Stomach (tissue), 9 donors: Measurements from ENCODE around the gene ABTB2. TPM values are rescaled to one million over a fixed set of nuclear protein-coding genes. Genes with fewer than 3 reads are reported as not detected.

ENCODE experiments used
- DNase-seq, 2 donors: peaks; one replicate each; pipeline versions ENCODE4 v3.0.0 to v3.0.0-alpha.2; 2013 to 2019
- H3K27ac ChIP-seq, 5 donors: fragments of 200-600 bp in 4 of 5; sonication (generic) in 4 of 5; one replicate each; pipeline ENCODE4 v1.5.1; 2013 to 2019; ENCODE audit warnings: mild to moderate bottlenecking in 1 of 5, moderate library complexity in 1 of 5
- H3K27me3 ChIP-seq, 3 donors: fragments of 200-600 bp; sonication (generic); one replicate each; pipeline ENCODE4 v1.5.1; 2017 to 2019; ENCODE audit warnings: mixed run types in 1 of 3
- H3K36me3 ChIP-seq, 4 donors: fragments of 200-600 bp; sonication (generic); 1 replicate in 3 of 4; 2 replicates in 1 of 4; pipeline ENCODE4 v1.5.1; 2016 to 2019
- H3K4me1 ChIP-seq, 4 donors: fragments of 200-600 bp; sonication (generic); one replicate each; pipeline ENCODE4 v1.5.1; 2016 to 2019
- H3K4me3 ChIP-seq, 4 donors: fragments of 200-600 bp; sonication (generic) in 3 of 4; one replicate each; pipeline ENCODE4 v1.5.1; 2016 to 2019; ENCODE audit warnings: mild to moderate bottlenecking in 1 of 4
- H3K9me3 ChIP-seq, 4 donors: fragments of 200-600 bp; sonication (generic); one replicate each; pipeline ENCODE4 v1.5.1; 2016 to 2019
- EP300 ChIP-seq: sonication (generic); formaldehyde crosslinking; IDR thresholded peaks from one replicate; pipeline ENCODE4 v1.6.1; 2017; ENCODE audit warnings: antibody characterized with exemption
- POLR2A ChIP-seq, 4 donors: fragments of 450-650 bp; IDR thresholded peaks; one replicate each; pipeline ENCODE4 v1.6.1; 2016; ENCODE audit warnings: antibody characterized with exemption in 4 of 4, control low read depth in 2 of 4, mild to moderate bottlenecking in 1 of 4, moderate library complexity in 1 of 4
- POLR2AphosphoS5 ChIP-seq, 3 donors: sonication (generic); formaldehyde crosslinking; IDR thresholded peaks; one replicate each; pipeline ENCODE4 v1.6.1; 2016; ENCODE audit warnings: antibody characterized with exemption in 3 of 3
- WGBS, 5 donors: extraction: QIAGEN DNeasy Blood & Tissue Kit in 3 of 5; methylation state at CpG; one replicate each; pipeline versions ENCODE4 v1.1.5 to v1.1.7; 2013 to 2018; 5-methylcytosine and 5-hydroxymethylcytosine counted together
- intact Hi-C: fragments of 100-400 bp; cut with DNase I; formaldehyde crosslinking; loops from one replicate; pipeline ENCODE4 v1.15.1; 2023; ENCODE audit warnings: low total_unique reads
- polyA plus RNA-seq, 3 donors: library from polyadenylated mRNA; stranded (reverse); fragments of 200-250 nt; gene quantifications; one replicate each; pipeline ENCODE4 v1.2.3, GENCODE V29; 2013
- total RNA-seq, 5 donors: library from RNA; depleted of rRNA; stranded (reverse); fragments of >200 nt; gene quantifications; one replicate each; pipeline versions ENCODE4 v1.1.0 to v1.2.3, GENCODE V29; 2014 to 2016
- TF ChIP-seq, protein P1 (sequence below), 7 experiments: fragments of 450-650 bp in 4 of 7; fragments of 200-600 bp in 3 of 7; sonication (generic) in 3 of 7; IDR thresholded peaks; one replicate each; pipeline ENCODE4 v1.5.1; 2016 to 2019; ENCODE audit warnings: antibody characterized with exemption in 7 of 7, control low read depth in 2 of 7, mild to moderate bottlenecking in 1 of 7
- donor health status: healthy with polysubstance abuse.
- donor health status: Bipolar disorder and iron deficiency.
- donor health status: healthy.

The ABTB2 gene
- total and polyA plus RNA-seq, 8 donors, result 0.58 to 12.7 (median 2.2) TPM

DNA sequence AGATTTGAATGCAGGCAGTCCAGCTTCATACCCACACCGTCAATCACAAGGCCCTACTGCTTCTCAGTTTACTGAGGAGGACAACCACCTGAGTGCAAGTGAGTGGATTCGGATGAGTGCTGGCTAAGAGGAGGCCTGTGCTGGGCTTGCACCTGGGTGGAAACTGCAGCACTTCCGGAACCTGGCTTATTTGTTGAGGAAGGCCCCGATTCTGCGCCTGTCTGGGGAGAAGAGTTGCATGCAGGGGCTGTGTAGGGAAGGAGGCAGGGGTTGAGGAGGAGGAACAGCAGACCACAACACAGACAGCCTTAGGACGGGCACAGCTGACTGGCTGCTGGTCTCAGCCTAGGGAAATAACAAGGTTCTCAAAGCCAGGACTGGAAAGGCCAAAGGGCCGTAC is 20.8 kb downstream of the ABTB2 start:
- no peaks in the 10 kb centered on the region for H3K36me3 ChIP-seq
- intact Hi-C loops, result no loop called here
- no peak for DNase-seq
- no peak overlapping the region for H3K4me3 ChIP-seq
- H3K9me3 ChIP-seq, result no peaks in the 10 kb centered on the region
- H3K27me3 ChIP-seq, result no peaks in the 10 kb centered on the region
- H3K4me1 ChIP-seq, result peaks cover 0 to 17% (median 8%) of the 10 kb centered on the region in 4 donors
- WGBS, 5 donors, result 87 to 95% (median 92%) methylated on average over 7 of the region's 7 CpGs
- H3K27ac ChIP-seq, result no peak overlapping the region
- TF ChIP-seq, protein P1, sequence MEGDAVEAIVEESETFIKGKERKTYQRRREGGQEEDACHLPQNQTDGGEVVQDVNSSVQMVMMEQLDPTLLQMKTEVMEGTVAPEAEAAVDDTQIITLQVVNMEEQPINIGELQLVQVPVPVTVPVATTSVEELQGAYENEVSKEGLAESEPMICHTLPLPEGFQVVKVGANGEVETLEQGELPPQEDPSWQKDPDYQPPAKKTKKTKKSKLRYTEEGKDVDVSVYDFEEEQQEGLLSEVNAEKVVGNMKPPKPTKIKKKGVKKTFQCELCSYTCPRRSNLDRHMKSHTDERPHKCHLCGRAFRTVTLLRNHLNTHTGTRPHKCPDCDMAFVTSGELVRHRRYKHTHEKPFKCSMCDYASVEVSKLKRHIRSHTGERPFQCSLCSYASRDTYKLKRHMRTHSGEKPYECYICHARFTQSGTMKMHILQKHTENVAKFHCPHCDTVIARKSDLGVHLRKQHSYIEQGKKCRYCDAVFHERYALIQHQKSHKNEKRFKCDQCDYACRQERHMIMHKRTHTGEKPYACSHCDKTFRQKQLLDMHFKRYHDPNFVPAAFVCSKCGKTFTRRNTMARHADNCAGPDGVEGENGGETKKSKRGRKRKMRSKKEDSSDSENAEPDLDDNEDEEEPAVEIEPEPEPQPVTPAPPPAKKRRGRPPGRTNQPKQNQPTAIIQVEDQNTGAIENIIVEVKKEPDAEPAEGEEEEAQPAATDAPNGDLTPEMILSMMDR (IDR thresholded peaks at IDR 0.05), result no peak
- TF ChIP-seq EP300 (no peak), POLR2AphosphoS5 (IDR thresholded peaks at IDR 0.05) (no peak), POLR2A (IDR thresholded peaks at IDR 0.05) (no peak)

DNA sequence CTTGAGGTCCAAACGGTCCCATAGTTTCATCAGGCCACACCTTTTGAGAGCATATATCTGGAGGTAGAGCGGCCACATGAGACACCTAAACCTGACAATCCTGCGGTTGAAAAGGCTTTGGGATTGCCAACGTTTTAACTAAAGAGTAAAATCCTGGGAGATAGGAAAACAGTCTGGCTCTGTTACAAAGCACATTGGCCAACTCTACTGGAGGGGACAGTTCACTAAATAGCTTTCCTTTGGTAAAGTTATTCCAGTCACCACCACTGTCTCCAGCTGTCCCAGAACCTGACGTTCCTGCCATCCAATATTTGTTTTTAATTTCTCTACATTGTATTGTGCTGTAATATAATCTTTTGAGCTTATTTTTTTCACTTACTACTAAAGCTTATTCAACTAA is 22.0 kb downstream of the ABTB2 start:
- no peaks in the 10 kb centered on the region for H3K36me3 ChIP-seq
- TF ChIP-seq POLR2A (IDR thresholded peaks at IDR 0.05) (no peak), POLR2AphosphoS5 (IDR thresholded peaks at IDR 0.05) (no peak), EP300 (no peak)
- TF ChIP-seq, protein P1 (IDR thresholded peaks at IDR 0.05), result no peak
- H3K4me1 ChIP-seq, result peaks cover 0 to 22% (median 5%) of the 10 kb centered on the region in 4 donors
- no peak for DNase-seq
- H3K9me3 ChIP-seq, result no peaks in the 10 kb centered on the region
- no peak overlapping the region for H3K27ac ChIP-seq
- H3K27me3 ChIP-seq, result no peaks in the 10 kb centered on the region
- H3K4me3 ChIP-seq, result no peak overlapping the region
- intact Hi-C loops, result no loop called here
- 59 to 66% (median 62%) methylated on average over 5 of the region's 5 CpGs for WGBS, 5 donors

- H3K4me3 ChIP-seq, result no peak overlapping the region
- no peak overlapping the region for H3K27ac ChIP-seq
- no peaks in the 10 kb centered on the region for H3K9me3 ChIP-seq
- DNase-seq, result no peak
- H3K27me3 ChIP-seq, result no peaks in the 10 kb centered on the region
- WGBS, 5 donors, result 38 to 88% (median 76%) methylated on average over 2 of the region's 2 CpGs
- intact Hi-C loops, result no loop called here
- peaks cover 0 to 26% (median 7%) of the 10 kb centered on the region in 4 donors for H3K4me1 ChIP-seq
- TF ChIP-seq, protein P1 (IDR thresholded peaks at IDR 0.05), result no peak
- TF ChIP-seq POLR2A (IDR thresholded peaks at IDR 0.05) (no peak), POLR2AphosphoS5 (IDR thresholded peaks at IDR 0.05) (no peak), EP300 (no peak)
- no peaks in the 10 kb centered on the region for H3K36me3 ChIP-seq
Observed at GRCh38 chr11:34335331-34335730, 22.5 kb downstream of the ABTB2 start.

- Histone ChIP-seq H3K27ac (no peak overlapping the region), H3K4me1 (peaks cover 0 to 26% (median 12%) of the 10 kb centered on the region in 4 donors), H3K36me3 (no peaks in the 10 kb centered on the region), H3K27me3 (no peaks in the 10 kb centered on the region), H3K4me3 (no peak overlapping the region), H3K9me3 (no peaks in the 10 kb centered on the region)
- DNase-seq, result no peak
- TF ChIP-seq POLR2AphosphoS5 (IDR thresholded peaks at IDR 0.05) (no peak), POLR2A (IDR thresholded peaks at IDR 0.05) (no peak), EP300 (no peak)
- TF ChIP-seq, protein P1 (IDR thresholded peaks at IDR 0.05), result no peak
- 41 to 62% (median 58%) methylated on average over 3 of the region's 3 CpGs for WGBS, 5 donors
- intact Hi-C loops, result no loop called here
Observed at GRCh38 chr11:34333787-34334186, 24.0 kb downstream of the ABTB2 start.
